Dendritic cell treated with granulocyte-macrophage colony-stimulating factor and Interleukin-4, amounts not matched to agents 40 ng/mL and 50 ng/mL, for 4 days (primary cell): Measurements from ENCODE around the gene GABBR1.
"Not testable (repeated sequence)": the region's sequence is repeated elsewhere in the genome, so short reads cannot be mapped to it uniquely, and the experiment has no call there.

Experiments used
- H3K27ac Mint-ChIP-seq: one replicate; pipeline ENCODE4 v1.8.0; 2022; ENCODE audit warnings: mild to moderate bottlenecking, mixed read lengths
- H3K27me3 Mint-ChIP-seq: one replicate; pipeline ENCODE4 v1.8.0; 2022; ENCODE audit warnings: mild to moderate bottlenecking, mixed read lengths
- H3K36me3 Mint-ChIP-seq: one replicate; pipeline ENCODE4 v1.8.0; 2022; ENCODE audit warnings: low read depth, mixed read lengths
- H3K4me1 Mint-ChIP-seq: one replicate; pipeline ENCODE4 v1.8.0; 2022; ENCODE audit warnings: low read depth, mixed read lengths
- H3K4me3 Mint-ChIP-seq: one replicate; pipeline ENCODE4 v1.8.0; 2022; ENCODE audit warnings: mild to moderate bottlenecking, moderate library complexity, mixed read lengths
- H3K9me3 Mint-ChIP-seq: one replicate; pipeline ENCODE4 v1.8.0; 2022; ENCODE audit warnings: mixed read lengths
- intact Hi-C: fragments of 100-400 bp; cut with micrococcal nuclease; formaldehyde crosslinking; loops from one replicate; pipeline ENCODE4 v1.15.0; 2022

GABBR1 gene

GRCh38 chr6:29665942-29666825, 33.2 kb upstream of the GABBR1 start:
- H3K36me3 Mint-ChIP-seq, result peaks cover 2% of the 10 kb centered on the region
- H3K4me1 Mint-ChIP-seq, result peaks cover 18% of the 10 kb centered on the region
- H3K27ac Mint-ChIP-seq, result no peak overlapping the region
- intact Hi-C loops, result no loop called here
- no peak overlapping the region for H3K4me3 Mint-ChIP-seq
- H3K9me3 Mint-ChIP-seq, result no peaks in the 10 kb centered on the region
- peaks cover 24% of the 10 kb centered on the region for H3K27me3 Mint-ChIP-seq

- Mint-ChIP-seq H3K4me1 (peaks cover 18% of the 10 kb centered on the region), H3K27me3 (peaks cover 26% of the 10 kb centered on the region), H3K36me3 (no peaks in the 10 kb centered on the region), H3K27ac (no peak overlapping the region), H3K9me3 (no peaks in the 10 kb centered on the region), H3K4me3 (no peak overlapping the region)
- intact Hi-C loops, result no loop called here
Measured at GRCh38 chr6:29663300-29664042, 30.5 kb upstream of the GABBR1 start.

- H3K9me3 Mint-ChIP-seq, H3K4me3 Mint-ChIP-seq, H3K36me3 Mint-ChIP-seq, intact Hi-C loops: not testable (repeated sequence)
- Mint-ChIP-seq H3K27ac (peak overlapping the region; percentile 13), H3K27me3 (peaks cover 24% of the 10 kb centered on the region), H3K4me1 (peaks cover 17% of the 10 kb centered on the region)
Measured at GRCh38 chr6:29661502-29662141, 28.6 kb upstream of the GABBR1 start.

- H3K4me1 Mint-ChIP-seq, result peaks cover 17% of the 10 kb centered on the region
- peaks cover 25% of the 10 kb centered on the region for H3K27me3 Mint-ChIP-seq
- intact Hi-C loops, result no loop called here
- no peak overlapping the region for H3K4me3 Mint-ChIP-seq
- peak overlapping the region; percentile 13 for H3K27ac Mint-ChIP-seq
- no peaks in the 10 kb centered on the region for H3K9me3 Mint-ChIP-seq
- H3K36me3 Mint-ChIP-seq, result no peaks in the 10 kb centered on the region
Measured at GRCh38 chr6:29661071-29661470, 28.1 kb upstream of the GABBR1 start.

- Mint-ChIP-seq H3K4me3 (no peak within 1 kb of the TSS), H3K27ac (no peak within 1 kb of the TSS), H3K9me3 (no peaks in the 10 kb centered on the region), H3K4me1 (peaks cover 13% of the 10 kb centered on the region), H3K36me3 (no peaks in the 10 kb centered on the region), H3K27me3 (peaks cover 25% of the 10 kb centered on the region)
- intact Hi-C loops, result no loop called here
Measured at GRCh38 chr6:29656798-29657197, 23.8 kb upstream of the GABBR1 start, which contains the start of gene MOG. Gene MOG (plus strand): TSS chr6:29657092. CDS start chr6:29657210, 118 bp downstream.

- no peak overlapping the region for H3K4me3 Mint-ChIP-seq
- H3K36me3 Mint-ChIP-seq, result no peaks in the 10 kb centered on the region
- no peaks in the 10 kb centered on the region for H3K9me3 Mint-ChIP-seq
- intact Hi-C loops, result no loop called here
- H3K4me1 Mint-ChIP-seq, result peaks cover 13% of the 10 kb centered on the region
- H3K27me3 Mint-ChIP-seq, result peaks cover 20% of the 10 kb centered on the region
- H3K27ac Mint-ChIP-seq, result no peak overlapping the region
Measured at GRCh38 chr6:29656157-29656556, 23.2 kb upstream of the GABBR1 start.

GRCh38 chr6:29655658-29656057, 22.7 kb upstream of the GABBR1 start:
- H3K4me1 Mint-ChIP-seq, result peaks cover 13% of the 10 kb centered on the region
- peaks cover 16% of the 10 kb centered on the region for H3K27me3 Mint-ChIP-seq
- intact Hi-C loops, result no loop called here
- no peaks in the 10 kb centered on the region for H3K36me3 Mint-ChIP-seq
- no peak overlapping the region for H3K4me3 Mint-ChIP-seq
- no peaks in the 10 kb centered on the region for H3K9me3 Mint-ChIP-seq
- no peak overlapping the region for H3K27ac Mint-ChIP-seq

- no peaks in the 10 kb centered on the region for H3K36me3 Mint-ChIP-seq
- H3K27me3 Mint-ChIP-seq, result peaks cover 15% of the 10 kb centered on the region
- H3K9me3 Mint-ChIP-seq, result no peaks in the 10 kb centered on the region
- no peak overlapping the region for H3K4me3 Mint-ChIP-seq
- no peak overlapping the region for H3K27ac Mint-ChIP-seq
- H3K4me1 Mint-ChIP-seq, result peaks cover 13% of the 10 kb centered on the region
- intact Hi-C loops, result no loop called here
Measured at GRCh38 chr6:29653452-29654038, 20.6 kb upstream of the GABBR1 start.

GRCh38 chr6:29652198-29652584, 19.2 kb upstream of the GABBR1 start:
- H3K4me1 Mint-ChIP-seq, result peaks cover 11% of the 10 kb centered on the region
- intact Hi-C loops, result no loop called here
- no peaks in the 10 kb centered on the region for H3K36me3 Mint-ChIP-seq

GRCh38 chr6:29651413-29652197, 18.6 kb upstream of the GABBR1 start:
- no peak overlapping the region for H3K4me3 Mint-ChIP-seq

More at GRCh38 chr6:29652198-29652584, 19.2 kb upstream of the GABBR1 start:
- H3K4me3 Mint-ChIP-seq, result no peak overlapping the region
- H3K9me3 Mint-ChIP-seq, result no peaks in the 10 kb centered on the region
- H3K27me3 Mint-ChIP-seq, result peaks cover 15% of the 10 kb centered on the region
- no peak overlapping the region for H3K27ac Mint-ChIP-seq

GRCh38 chr6:29649701-29650673, 17.0 kb upstream of the GABBR1 start:
- Mint-ChIP-seq H3K9me3 (no peaks in the 10 kb centered on the region), H3K27me3 (peaks cover 8% of the 10 kb centered on the region), H3K4me1 (no peaks in the 10 kb centered on the region), H3K36me3 (no peaks in the 10 kb centered on the region), H3K27ac (peak overlapping the region; percentile 100), H3K4me3 (peak overlapping the region; percentile 95)
- intact Hi-C loops, result loop anchor here (2.0 kb wide), 3 partner anchors 17 to 103 kb away; partner anchors contain the start of gene GABBR1

More at GRCh38 chr6:29651413-29652197, 18.6 kb upstream of the GABBR1 start:
- H3K4me1 Mint-ChIP-seq, result peaks cover 5% of the 10 kb centered on the region
- H3K36me3 Mint-ChIP-seq, result no peaks in the 10 kb centered on the region
- no peak overlapping the region for H3K27ac Mint-ChIP-seq
- intact Hi-C loops, result loop anchor here (2.0 kb wide), 2 partner anchors 45 to 101 kb away; no protein-coding TSS in a partner anchor
- H3K9me3 Mint-ChIP-seq, result no peaks in the 10 kb centered on the region
- peaks cover 10% of the 10 kb centered on the region for H3K27me3 Mint-ChIP-seq
